GM21367 (cell line): ENCODE results near the gene SHLD1.

Source experiments
- ATAC-seq: cut with Tn5 transposase; IDR thresholded peaks from one replicate; pipeline ENCODE4 v1.9.1; 2021; ENCODE audit not compliant: unreplicated experiment

Gene SHLD1

DNA sequence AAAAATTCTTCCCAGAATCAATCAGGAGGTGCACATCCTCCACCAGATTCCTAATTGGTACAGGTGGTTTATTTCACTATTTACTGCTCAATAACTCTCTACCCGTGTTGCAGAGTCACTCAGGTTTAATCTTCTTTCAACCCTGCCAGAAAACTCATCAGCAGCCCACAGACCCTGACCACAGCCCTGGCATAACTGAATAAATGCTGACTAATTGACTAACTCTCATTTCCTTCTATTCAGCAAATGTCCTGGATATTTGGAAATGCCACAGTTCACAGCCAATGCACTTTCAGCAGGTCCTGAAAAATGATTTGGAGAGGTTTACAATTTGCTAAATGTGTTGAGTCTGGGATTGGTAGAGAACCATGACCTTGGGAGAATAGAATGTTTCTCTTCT, 137.8 kb downstream of the SHLD1 start:
- ATAC-seq: no peak

GRCh38 chr20:5890773-5891441, 140.7 kb downstream of the SHLD1 start:
- no peak for ATAC-seq

DNA sequence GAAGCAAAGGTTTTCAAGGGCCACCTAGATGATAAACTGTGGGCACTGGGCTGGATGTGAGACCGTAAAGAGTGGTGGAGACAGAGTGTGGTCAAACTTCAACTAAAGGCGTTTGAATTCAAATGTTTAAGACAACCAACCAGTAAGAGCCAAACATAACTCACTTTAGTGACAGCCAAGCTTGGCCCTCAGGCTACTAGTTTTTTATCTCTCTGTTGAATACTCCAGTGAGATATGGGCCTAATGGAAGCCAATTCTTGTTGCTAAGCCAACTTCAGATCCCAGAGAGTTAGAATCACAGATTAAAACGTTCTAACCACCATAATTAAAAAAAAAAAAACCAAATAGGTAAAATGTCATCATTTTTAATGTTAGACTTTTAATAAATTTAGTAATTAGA, 142.9 kb downstream of the SHLD1 start:
- no peak for ATAC-seq

- ATAC-seq: no peak
These were observed 143.4 kb downstream of the SHLD1 start for GRCh38 chr20:5893621-5894020.

GRCh38 chr20:5895626-5896025, 145.4 kb downstream of the SHLD1 start:
- no peak for ATAC-seq

DNA sequence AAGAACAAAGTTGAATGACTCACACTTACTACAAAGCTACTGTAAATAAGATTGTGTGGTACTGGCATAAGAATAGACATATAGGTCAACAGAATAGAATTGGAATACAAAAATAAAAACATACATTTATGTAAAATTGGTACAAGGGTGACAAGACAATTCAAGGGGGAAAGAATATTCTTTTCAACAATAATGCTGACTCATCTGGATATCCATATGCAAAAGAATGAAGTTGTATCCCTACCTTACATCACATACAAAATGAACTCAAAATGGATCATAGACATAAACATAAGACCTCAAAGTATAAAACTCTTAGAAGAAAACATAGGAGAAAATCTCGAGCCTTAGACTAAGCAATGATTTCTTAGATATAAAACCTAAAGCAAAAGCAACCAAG, 149.2 kb downstream of the SHLD1 start:
- no peak for ATAC-seq

- no peak for ATAC-seq
These were observed 150.7 kb downstream of the SHLD1 start for GRCh38 chr20:5900908-5901307.

DNA sequence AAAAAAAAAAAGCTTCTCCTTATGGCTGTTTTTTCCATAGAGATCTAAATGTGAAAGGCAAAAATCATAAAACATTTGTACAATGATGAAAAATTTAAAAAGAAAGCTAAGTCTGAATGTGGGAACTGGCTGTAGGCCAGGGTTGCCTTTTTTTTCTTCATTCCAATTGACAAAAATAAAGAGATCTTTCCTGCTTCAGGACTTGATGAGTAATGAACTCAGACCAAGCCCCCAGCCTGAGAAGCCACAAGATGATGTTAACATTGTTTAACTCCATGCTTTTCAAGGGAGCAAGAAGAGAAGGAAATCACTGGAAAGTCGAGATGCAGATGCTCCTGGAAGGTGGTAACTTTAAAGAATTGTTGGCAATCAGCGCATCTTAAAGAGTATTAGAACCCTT, 158.8 kb downstream of the SHLD1 start:
- ATAC-seq: no peak

GRCh38 chr20:5910186-5910585, 160.0 kb downstream of the SHLD1 start:
- ATAC-seq: no peak

DNA sequence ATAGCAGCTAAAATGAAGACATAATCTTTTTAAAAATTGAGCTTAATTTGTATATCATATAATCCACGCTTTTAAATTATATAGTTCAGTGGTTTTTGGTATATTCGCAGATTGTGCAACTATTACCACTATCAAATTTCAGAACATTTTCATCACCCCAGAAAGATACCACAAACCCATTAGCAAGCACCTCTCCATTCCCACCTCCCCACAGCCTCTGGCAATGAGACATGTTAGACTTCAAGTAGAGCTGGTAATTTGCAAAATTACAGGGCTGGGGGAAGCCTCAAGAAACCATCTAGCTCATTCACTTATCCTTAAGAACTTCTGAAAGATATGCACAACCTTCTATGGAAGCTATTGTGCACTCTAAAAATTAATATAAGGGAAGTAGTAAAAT, 163.0 kb downstream of the SHLD1 start:
- ATAC-seq: no peak
